CD4-positive, alpha-beta T cell (primary cell): ENCODE data around the gene NFIA. TPM values are rescaled to one million over a fixed set of nuclear protein-coding genes. Genes with fewer than 3 reads are reported as not detected.

ENCODE experiments used
- ATAC-seq: fragments of 200-7000 bp; cut with Tn5 transposase; one replicate; pipeline ENCODE4 v1.10.0; 2022; ENCODE audit warnings: mild to moderate bottlenecking; ENCODE audit not compliant: poor library complexity
- CTCF ChIA-PET: fragments of 350-600 bp; sonication (Branson Sonifier 250); formaldehyde crosslinking; loops from one replicate; lab custom pipeline; 2021; ENCODE audit warnings: antibody characterized with exemption, inconsistent platforms; lab: Charles Lee
- POLR2A ChIA-PET: fragments of 350-600 bp; sonication (Branson Sonifier 250); formaldehyde crosslinking; loops from one replicate; lab custom pipeline; 2021; ENCODE audit warnings: antibody characterized with exemption, inconsistent platforms; lab: Charles Lee
- DNase-seq, 14 experiments: peaks; one replicate each; pipeline ENCODE4 v3.0.0-alpha.2; 2013 to 2020; ENCODE audit warnings: mixed read lengths in 2 of 14
- H3K27ac ChIP-seq, 2 donors: one replicate each; pipeline versions ENCODE4 v1.5.1 to v1.7.0; 2013; ENCODE audit warnings: low read length in 2 of 2, low read depth in 1 of 2, mild to moderate bottlenecking in 1 of 2
- H3K27me3 ChIP-seq, 2 experiments: 1 replicate in 1 of 2; 2 replicates in 1 of 2; pipeline versions ENCODE4 v1.6.1 to v1.7.0; 2013; ENCODE audit warnings: low read length in 2 of 2, control low read depth in 1 of 2, mild to moderate bottlenecking in 1 of 2, moderate library complexity in 1 of 2; ENCODE audit not compliant: insufficient read depth in 2 of 2, control insufficient read depth in 1 of 2
- H3K36me3 ChIP-seq: one replicate; pipeline ENCODE4 v1.6.1; 2013; ENCODE audit warnings: low read length, control low read depth; ENCODE audit not compliant: insufficient read depth
- H3K4me1 ChIP-seq: one replicate; pipeline ENCODE4 v1.6.1; 2013; ENCODE audit warnings: low read length, control low read depth; ENCODE audit not compliant: insufficient read depth
- H3K4me3 ChIP-seq: one replicate; pipeline ENCODE4 v1.5.1; 2013; ENCODE audit warnings: mild to moderate bottlenecking, low read length, moderate library complexity
- H3K9me3 ChIP-seq, 2 experiments: 1 replicate in 1 of 2; 2 replicates in 1 of 2; pipeline versions ENCODE4 v1.6.1 to v1.7.0; 2013; ENCODE audit warnings: low read length in 2 of 2, mild to moderate bottlenecking in 2 of 2, control low read depth in 1 of 2, moderate library complexity in 1 of 2; ENCODE audit not compliant: control insufficient read depth in 1 of 2, insufficient read depth in 1 of 2
- H3K27ac Mint-ChIP-seq: one replicate; pipeline ENCODE4 v1.8.0; 2020; ENCODE audit warnings: mixed read lengths
- H3K27me3 Mint-ChIP-seq: one replicate; pipeline ENCODE4 v1.8.0; 2021; ENCODE audit warnings: mixed read lengths
- H3K36me3 Mint-ChIP-seq: one replicate; pipeline ENCODE4 v1.8.0; 2021; ENCODE audit warnings: low read depth, mixed read lengths
- H3K4me1 Mint-ChIP-seq: one replicate; pipeline ENCODE4 v1.8.0; 2021; ENCODE audit warnings: low read depth, mixed read lengths
- H3K4me3 Mint-ChIP-seq: one replicate; pipeline ENCODE4 v1.8.0; 2020; ENCODE audit warnings: mild to moderate bottlenecking, mixed read lengths
- H3K9me3 Mint-ChIP-seq: one replicate; pipeline ENCODE4 v1.8.0; 2020; ENCODE audit warnings: mixed read lengths
- CTCF ChIP-seq: fragments of 200-600 bp; IDR thresholded peaks from one replicate; pipeline ENCODE4 v1.8.0; 2022; ENCODE audit warnings: antibody characterized with exemption, mild to moderate bottlenecking
- intact Hi-C, 2 experiments: fragments of 100-400 bp; cut with DNase I in 1 of 2; cut with micrococcal nuclease in 1 of 2; formaldehyde crosslinking; loops; one replicate each; pipeline versions ENCODE4 v1.15.1 to v1.9.0; 2023 to 2025; cut with DNase I, micrococcal nuclease
- total RNA-seq, 174 experiments: library from RNA in 2 of 174; stranded (reverse) in 2 of 174; gene quantifications; one replicate each; pipeline ENCODE4 v1.2.3 and lab custom pipeline; 2021 to 2026

The NFIA gene
- total RNA-seq, 2 experiments from 2014 or later = 4.8 to 5.9 TPM

DNA sequence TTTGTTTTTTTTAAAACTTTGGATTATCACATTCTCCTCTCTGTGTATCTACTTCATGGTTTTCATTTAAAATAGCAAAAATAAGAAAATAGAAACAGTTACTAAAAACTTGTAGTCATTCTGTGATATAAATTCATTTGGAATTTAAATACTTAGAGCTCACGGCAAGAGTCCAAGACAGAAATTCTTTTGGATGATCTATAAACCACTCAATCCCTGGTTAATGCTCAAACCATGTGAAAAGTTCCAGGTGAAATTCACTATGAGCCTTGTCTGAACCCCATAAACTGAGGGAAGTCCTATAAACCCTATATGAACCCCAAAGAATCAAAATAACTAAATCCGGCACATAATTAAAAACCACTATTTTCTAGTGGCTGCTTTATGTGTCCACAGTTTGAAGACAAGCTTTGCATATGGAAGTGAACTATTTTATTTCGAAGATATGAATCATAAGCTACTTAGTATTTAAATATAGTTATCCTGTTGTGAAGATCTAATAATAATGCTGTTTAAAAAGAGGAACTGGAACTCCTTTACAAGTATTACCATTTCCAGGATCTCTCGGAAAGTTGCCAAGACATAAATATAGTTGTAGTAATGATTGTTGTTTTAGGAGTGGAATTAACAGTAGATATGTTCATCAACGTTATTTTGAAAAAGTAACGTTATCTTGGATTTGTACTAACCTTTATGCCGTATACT lies 163.5 kb downstream of the NFIA start:
- intact Hi-C loops = no loop called here

GRCh38 chr1:61247051-61247825 lies 164.9 kb downstream of the NFIA start:
- Histone ChIP-seq H3K4me1 (no peaks in the 10 kb centered on the region), H3K36me3 (no peaks in the 10 kb centered on the region), H3K27ac (no peak overlapping the region), H3K4me3 (no peak overlapping the region), H3K9me3 (no peaks in the 10 kb centered on the region), H3K27me3 (no peaks in the 10 kb centered on the region)
- no peak overlapping the region for H3K27ac Mint-ChIP-seq
- no peak for TF ChIP-seq CTCF
- no peaks in the 10 kb centered on the region for H3K9me3 Mint-ChIP-seq
- H3K27me3 Mint-ChIP-seq = no peaks in the 10 kb centered on the region
- H3K4me3 Mint-ChIP-seq = no peak overlapping the region
- H3K36me3 Mint-ChIP-seq = no peaks in the 10 kb centered on the region
- no peaks in the 10 kb centered on the region for H3K4me1 Mint-ChIP-seq
- CTCF ChIA-PET = interaction anchor here (0.5 kb wide), 1 partner anchor 22 kb away, joined by 3 read pairs; no protein-coding TSS in a partner anchor
- ATAC-seq (no peak), DNase-seq (no peak)
- intact Hi-C loops = no loop called here
- POLR2A ChIA-PET = no interaction called here

More for the DNA sequence above, 163.5 kb downstream of the NFIA start:
- ATAC-seq = no peak
- no peak overlapping the region for H3K27ac Mint-ChIP-seq
- H3K27me3 ChIP-seq = no peaks in the 10 kb centered on the region
- no peaks in the 10 kb centered on the region for H3K36me3 Mint-ChIP-seq
- H3K4me3 Mint-ChIP-seq = no peak overlapping the region
- no peaks in the 10 kb centered on the region for H3K4me1 ChIP-seq
- ChIA-PET POLR2A (no interaction called here), CTCF (no interaction called here)
- no peak overlapping the region for H3K4me3 ChIP-seq
- no peak overlapping the region for H3K27ac ChIP-seq
- no peak for TF ChIP-seq CTCF
- no peaks in the 10 kb centered on the region for H3K9me3 ChIP-seq
- H3K4me1 Mint-ChIP-seq = no peaks in the 10 kb centered on the region
- no peaks in the 10 kb centered on the region for H3K36me3 ChIP-seq
- no peak for DNase-seq
- H3K9me3 Mint-ChIP-seq = no peaks in the 10 kb centered on the region
- no peaks in the 10 kb centered on the region for H3K27me3 Mint-ChIP-seq

GRCh38 chr1:61247881-61248752 lies 165.8 kb downstream of the NFIA start:
- ATAC-seq (no peak), DNase-seq (no peak)
- intact Hi-C loops = no loop called here
- Histone ChIP-seq H3K27me3 (no peaks in the 10 kb centered on the region), H3K4me3 (no peak overlapping the region), H3K36me3 (no peaks in the 10 kb centered on the region), H3K4me1 (no peaks in the 10 kb centered on the region), H3K9me3 (no peaks in the 10 kb centered on the region), H3K27ac (no peak overlapping the region)
- no peak overlapping the region for H3K27ac Mint-ChIP-seq
- H3K4me3 Mint-ChIP-seq = no peak overlapping the region
- TF ChIP-seq CTCF = no peak
- peaks cover 2% of the 10 kb centered on the region for H3K4me1 Mint-ChIP-seq
- H3K36me3 Mint-ChIP-seq = no peaks in the 10 kb centered on the region
- H3K27me3 Mint-ChIP-seq = no peaks in the 10 kb centered on the region
- ChIA-PET POLR2A (no interaction called here), CTCF (no interaction called here)
- no peaks in the 10 kb centered on the region for H3K9me3 Mint-ChIP-seq
